ENCODE results near the gene FHOD3.

FHOD3 gene

DNA sequence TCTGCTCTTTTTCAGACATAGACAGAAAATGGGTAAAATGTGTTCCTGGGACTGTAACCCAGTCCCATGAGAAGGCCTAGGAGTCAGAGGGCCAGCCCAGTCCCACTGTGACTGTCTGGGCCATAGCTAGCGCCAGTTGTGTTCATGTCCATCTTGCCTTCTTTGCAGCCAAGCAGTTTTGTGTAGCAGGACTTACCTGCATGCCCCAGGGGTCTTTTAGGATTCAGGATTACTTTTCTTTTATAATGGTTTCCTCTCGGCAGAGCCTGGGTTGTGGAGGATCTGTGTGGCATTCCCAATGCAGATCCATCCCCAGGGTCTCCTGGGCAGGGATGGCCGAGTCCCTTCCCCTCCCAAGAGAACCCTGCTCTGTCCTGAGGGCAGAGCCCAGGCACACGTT lies 90.8 kb downstream of the FHOD3 start:
- Histone ChIP-seq H2BK5ac (ENCODE audit: low read length) (no peak overlapping the region), H3K4me1 (ENCODE audit: control insufficient read depth, low read depth, low read length) (no peaks in the 10 kb centered on the region), H2BK15ac (replicated peaks; ENCODE audit: low read depth) (no peak overlapping the region), H3K4ac (ENCODE audit: low read depth, low read length) (no peak overlapping the region), H3K79me2 (ENCODE audit: control insufficient read depth, insufficient read depth, low read length) (no peaks in the 10 kb centered on the region), H3K4me2 (ENCODE audit: low read length) (no peak overlapping the region), H3K27ac (ENCODE audit: low read depth, low read length) (no peak overlapping the region), H3K27me3 (ENCODE audit: insufficient read depth, low read length, poor library complexity) (no peaks in the 10 kb centered on the region), H3K9ac (ENCODE audit: low read length) (no peak overlapping the region), H3K4me3 (ENCODE audit: low read length) (no peak overlapping the region), H4K8ac (ENCODE audit: low read depth, low read length) (no peak overlapping the region), H3K18ac (ENCODE audit: low read length) (no peak overlapping the region), H3K23ac (ENCODE audit: low read length) (no peak overlapping the region), H3K36me3 (ENCODE audit: control insufficient read depth, insufficient read depth, low read length) (no peaks in the 10 kb centered on the region), H4K5ac (ENCODE audit: low read length) (no peak overlapping the region), H2BK120ac (ENCODE audit: low read depth, low read length) (no peak overlapping the region), H3K79me1 (ENCODE audit: low read length) (no peaks in the 10 kb centered on the region), H3K56ac (ENCODE audit: low read length) (no peak overlapping the region), H2AK5ac (ENCODE audit: low read length) (no peak overlapping the region)
- no peak for DNase-seq
- no CpG with 5 or more reads among the region's 4 CpGs for WGBS (ENCODE audit: extremely low coverage, insufficient coverage, low lambda C conversion rate)

GRCh38 chr18:36389027-36389426 lies 91.5 kb downstream of the FHOD3 start:
- Histone ChIP-seq H3K27me3 (ENCODE audit: insufficient read depth, low read length, poor library complexity) (no peaks in the 10 kb centered on the region), H2BK15ac (replicated peaks; ENCODE audit: low read depth) (no peak overlapping the region), H3K9ac (ENCODE audit: low read length) (no peak overlapping the region), H3K36me3 (ENCODE audit: control insufficient read depth, insufficient read depth, low read length) (no peaks in the 10 kb centered on the region), H3K27ac (ENCODE audit: low read depth, low read length) (no peak overlapping the region), H3K4me3 (ENCODE audit: low read length) (no peak overlapping the region), H3K79me1 (ENCODE audit: low read length) (no peaks in the 10 kb centered on the region), H2AK5ac (ENCODE audit: low read length) (no peak overlapping the region), H3K18ac (ENCODE audit: low read length) (no peak overlapping the region), H2BK5ac (ENCODE audit: low read length) (no peak overlapping the region), H3K23ac (ENCODE audit: low read length) (no peak overlapping the region), H3K4me1 (ENCODE audit: control insufficient read depth, low read depth, low read length) (no peaks in the 10 kb centered on the region), H2BK120ac (ENCODE audit: low read depth, low read length) (no peak overlapping the region), H3K4ac (ENCODE audit: low read depth, low read length) (no peak overlapping the region), H3K79me2 (ENCODE audit: control insufficient read depth, insufficient read depth, low read length) (no peaks in the 10 kb centered on the region), H4K8ac (ENCODE audit: low read depth, low read length) (no peak overlapping the region), H3K4me2 (ENCODE audit: low read length) (no peak overlapping the region), H4K5ac (ENCODE audit: low read length) (no peak overlapping the region), H3K56ac (ENCODE audit: low read length) (no peak overlapping the region)
- no CpG with 5 or more reads among the region's 7 CpGs for WGBS (ENCODE audit: extremely low coverage, insufficient coverage, low lambda C conversion rate)
- no peak for DNase-seq

DNA sequence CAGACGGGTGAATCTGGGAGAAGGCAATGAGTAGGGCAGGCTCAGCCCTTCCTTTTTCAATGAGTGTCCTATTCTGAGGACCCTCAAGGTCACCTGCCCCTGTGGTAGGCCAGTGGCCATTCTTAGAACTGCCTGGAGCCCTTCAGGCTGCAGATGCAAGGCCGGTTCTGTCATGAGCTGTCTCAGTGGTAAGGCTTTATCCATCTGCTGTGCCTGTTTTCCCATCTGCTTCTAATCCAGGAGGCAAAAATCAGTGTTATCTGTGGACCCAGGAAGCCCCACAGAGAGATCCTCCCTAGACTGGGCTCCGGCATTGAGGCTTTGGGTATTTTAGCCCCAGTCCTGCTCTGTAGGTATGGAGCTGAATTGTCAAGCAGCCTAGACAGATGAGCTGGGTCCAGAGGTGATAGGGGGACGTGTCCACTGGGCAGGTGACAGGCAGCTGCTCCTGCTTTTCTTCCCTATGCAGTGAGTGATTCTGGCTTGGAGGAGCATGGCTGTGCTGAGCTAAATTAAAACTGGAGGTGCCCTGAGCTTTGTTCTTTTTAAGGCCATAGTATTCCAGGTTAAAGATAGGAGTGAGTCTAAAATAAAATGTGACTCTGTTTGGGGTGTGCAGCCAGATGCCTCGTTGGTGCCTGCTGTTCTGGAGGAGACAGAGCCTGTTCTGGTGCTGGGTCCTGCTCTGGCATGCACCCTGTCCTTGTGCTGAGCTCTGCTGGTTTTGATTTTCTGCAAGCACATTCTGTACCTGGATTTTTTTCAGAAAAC lies 92.5 kb downstream of the FHOD3 start:
- Histone ChIP-seq H4K8ac (ENCODE audit: low read depth, low read length) (no peak overlapping the region), H3K9ac (ENCODE audit: low read length) (no peak overlapping the region), H3K56ac (ENCODE audit: low read length) (no peak overlapping the region), H2BK15ac (replicated peaks; ENCODE audit: low read depth) (no peak overlapping the region), H4K5ac (ENCODE audit: low read length) (no peak overlapping the region), H2BK5ac (ENCODE audit: low read length) (no peak overlapping the region), H3K4me2 (ENCODE audit: low read length) (no peak overlapping the region), H2BK120ac (ENCODE audit: low read depth, low read length) (no peak overlapping the region), H3K23ac (ENCODE audit: low read length) (no peak overlapping the region), H3K4me3 (ENCODE audit: low read length) (no peak overlapping the region), H3K18ac (ENCODE audit: low read length) (no peak overlapping the region), H3K79me2 (ENCODE audit: control insufficient read depth, insufficient read depth, low read length) (no peaks in the 10 kb centered on the region), H3K27ac (ENCODE audit: low read depth, low read length) (no peak overlapping the region), H3K36me3 (ENCODE audit: control insufficient read depth, insufficient read depth, low read length) (no peaks in the 10 kb centered on the region), H3K4ac (ENCODE audit: low read depth, low read length) (no peak overlapping the region), H2AK5ac (ENCODE audit: low read length) (no peak overlapping the region), H3K4me1 (ENCODE audit: control insufficient read depth, low read depth, low read length) (no peaks in the 10 kb centered on the region), H3K27me3 (ENCODE audit: insufficient read depth, low read length, poor library complexity) (no peaks in the 10 kb centered on the region), H3K79me1 (ENCODE audit: low read length) (no peaks in the 10 kb centered on the region)
- no CpG with 5 or more reads among the region's 5 CpGs for WGBS (ENCODE audit: extremely low coverage, insufficient coverage, low lambda C conversion rate)
- DNase-seq, result no peak

DNA sequence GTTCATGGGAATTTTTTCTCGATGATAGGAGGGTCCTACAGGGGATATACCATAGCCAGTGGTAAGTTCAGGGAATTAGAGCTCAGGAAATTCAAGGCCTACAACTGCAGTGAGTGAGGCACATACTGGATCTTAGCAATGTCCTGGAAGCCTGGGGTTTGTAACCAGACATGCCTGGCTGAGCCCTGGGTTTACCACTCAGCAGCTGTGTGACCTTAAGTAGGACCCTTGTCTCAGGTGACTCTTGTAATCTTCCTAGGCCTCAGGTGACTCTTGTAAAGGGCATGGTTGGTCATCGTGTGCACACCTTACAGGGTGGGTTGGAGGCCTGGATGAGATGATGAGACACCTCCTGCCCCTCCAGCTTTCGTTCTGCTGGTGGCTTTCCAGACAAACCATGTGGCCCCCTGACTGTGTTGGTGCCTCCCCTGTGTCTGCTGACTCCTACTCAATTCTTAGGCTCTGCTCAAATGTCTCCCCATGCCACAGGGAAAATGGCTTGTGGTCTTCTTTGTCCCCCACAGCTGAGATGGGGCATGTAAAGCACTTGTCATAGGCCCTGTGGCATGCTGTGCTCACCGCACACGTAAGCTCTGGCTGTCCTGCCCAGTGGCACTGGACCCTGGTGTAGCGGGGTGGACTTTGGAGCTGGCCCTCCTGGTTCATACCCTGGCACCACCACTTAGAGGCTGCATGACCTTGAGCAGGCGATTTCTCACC lies 94.1 kb downstream of the FHOD3 start:
- Histone ChIP-seq H4K8ac (ENCODE audit: low read depth, low read length) (no peak overlapping the region), H3K4me2 (ENCODE audit: low read length) (no peak overlapping the region), H3K27me3 (ENCODE audit: insufficient read depth, low read length, poor library complexity) (no peaks in the 10 kb centered on the region), H3K4me3 (ENCODE audit: low read length) (no peak overlapping the region), H2BK5ac (ENCODE audit: low read length) (no peak overlapping the region), H3K9ac (ENCODE audit: low read length) (no peak overlapping the region), H3K27ac (ENCODE audit: low read depth, low read length) (no peak overlapping the region), H2BK15ac (replicated peaks; ENCODE audit: low read depth) (no peak overlapping the region), H3K36me3 (ENCODE audit: control insufficient read depth, insufficient read depth, low read length) (no peaks in the 10 kb centered on the region), H4K5ac (ENCODE audit: low read length) (no peak overlapping the region), H3K56ac (ENCODE audit: low read length) (no peak overlapping the region), H3K79me1 (ENCODE audit: low read length) (no peaks in the 10 kb centered on the region), H3K23ac (ENCODE audit: low read length) (no peak overlapping the region), H2AK5ac (ENCODE audit: low read length) (no peak overlapping the region), H3K4me1 (ENCODE audit: control insufficient read depth, low read depth, low read length) (no peaks in the 10 kb centered on the region), H3K4ac (ENCODE audit: low read depth, low read length) (no peak overlapping the region), H3K18ac (ENCODE audit: low read length) (no peak overlapping the region), H3K79me2 (ENCODE audit: control insufficient read depth, insufficient read depth, low read length) (no peaks in the 10 kb centered on the region), H2BK120ac (ENCODE audit: low read depth, low read length) (no peak overlapping the region)
- no peak for DNase-seq
- no CpG with 5 or more reads among the region's 7 CpGs for WGBS (ENCODE audit: extremely low coverage, insufficient coverage, low lambda C conversion rate)

GRCh38 chr18:36392164-36392978 lies 94.9 kb downstream of the FHOD3 start:
- H3K4me3 ChIP-seq (ENCODE audit: low read length), result no peak overlapping the region
- no peak overlapping the region for H3K9ac ChIP-seq (ENCODE audit: low read length)
- no peak overlapping the region for H2BK15ac ChIP-seq (replicated peaks; ENCODE audit: low read depth)
- no peak overlapping the region for H2AK5ac ChIP-seq (ENCODE audit: low read length)
- H3K27ac ChIP-seq (ENCODE audit: low read depth, low read length), result no peak overlapping the region
- no peaks in the 10 kb centered on the region for H3K79me2 ChIP-seq (ENCODE audit: control insufficient read depth, insufficient read depth, low read length)
- no CpG with 5 or more reads among the region's 4 CpGs for WGBS (ENCODE audit: extremely low coverage, insufficient coverage, low lambda C conversion rate)
- no peak overlapping the region for H2BK120ac ChIP-seq (ENCODE audit: low read depth, low read length)
- H3K4ac ChIP-seq (ENCODE audit: low read depth, low read length), result no peak overlapping the region
- H3K79me1 ChIP-seq (ENCODE audit: low read length), result no peaks in the 10 kb centered on the region
- no peak overlapping the region for H4K5ac ChIP-seq (ENCODE audit: low read length)
- H2BK5ac ChIP-seq (ENCODE audit: low read length), result no peak overlapping the region
- H3K4me2 ChIP-seq (ENCODE audit: low read length), result no peak overlapping the region
- no peak overlapping the region for H4K8ac ChIP-seq (ENCODE audit: low read depth, low read length)
- no peak overlapping the region for H3K56ac ChIP-seq (ENCODE audit: low read length)
- H3K27me3 ChIP-seq (ENCODE audit: insufficient read depth, low read length, poor library complexity), result no peaks in the 10 kb centered on the region
- H3K18ac ChIP-seq (ENCODE audit: low read length), result no peak overlapping the region
- H3K36me3 ChIP-seq (ENCODE audit: control insufficient read depth, insufficient read depth, low read length), result no peaks in the 10 kb centered on the region
- H3K23ac ChIP-seq (ENCODE audit: low read length), result no peak overlapping the region
- no peaks in the 10 kb centered on the region for H3K4me1 ChIP-seq (ENCODE audit: control insufficient read depth, low read depth, low read length)
- no peak for DNase-seq
